Breast epithelium (tissue), 4 donors: ENCODE results near the gene TMEM214. TPM values are rescaled to one million over a fixed set of nuclear protein-coding genes. Genes with fewer than 3 reads are reported as not detected.

Experiments used
- DNase-seq, 2 donors: peaks; one replicate each; pipeline ENCODE4 v3.0.0-alpha.2; 2019; ENCODE audit warnings: low spot score in 2 of 2
- H3K27ac ChIP-seq, 2 donors: fragments of 200-600 bp; sonication (generic) in 1 of 2; one replicate each; pipeline ENCODE4 v1.5.1; 2016 to 2019; ENCODE audit warnings: mild to moderate bottlenecking in 1 of 2
- H3K27me3 ChIP-seq, 2 donors: fragments of 200-600 bp; sonication (generic) in 1 of 2; one replicate each; pipeline versions ENCODE4 v1.5.1 to v1.6.0; 2017 to 2019; ENCODE audit warnings: control low read depth in 1 of 2, mild to moderate bottlenecking in 1 of 2
- H3K36me3 ChIP-seq: fragments of 200-600 bp; one replicate; pipeline ENCODE4 v1.5.1; 2019
- H3K4me1 ChIP-seq, 2 donors: fragments of 200-600 bp; sonication (generic); one replicate each; pipeline ENCODE4 v1.5.1; 2016 to 2019; ENCODE audit warnings: control low read depth in 1 of 2
- H3K4me3 ChIP-seq, 3 donors: fragments of 200-600 bp; sonication (generic); 1 replicate in 2 of 3; 2 replicates in 1 of 3; pipeline ENCODE4 v1.5.1; 2016 to 2019; ENCODE audit warnings: mild to moderate bottlenecking in 3 of 3, moderate library complexity in 2 of 3
- H3K9me3 ChIP-seq, 2 donors: fragments of 200-600 bp; sonication (generic) in 1 of 2; one replicate each; pipeline ENCODE4 v1.5.1; 2016 to 2019; ENCODE audit warnings: control low read depth in 1 of 2
- POLR2A ChIP-seq: fragments of 450-650 bp; IDR thresholded peaks from one replicate; pipeline ENCODE4 v1.6.1; 2016; ENCODE audit warnings: antibody characterized with exemption, mild to moderate bottlenecking, moderate library complexity
- POLR2AphosphoS5 ChIP-seq, 3 donors: sonication (generic); formaldehyde crosslinking; IDR thresholded peaks; one replicate each; pipeline ENCODE4 v1.6.1; 2017; ENCODE audit warnings: antibody characterized with exemption in 3 of 3
- intact Hi-C: fragments of 100-400 bp; cut with DNase I; formaldehyde crosslinking; loops from one replicate; pipeline ENCODE4 v1.15.1; 2023; ENCODE audit warnings: low total_unique reads
- total RNA-seq, 3 donors: library from RNA; depleted of rRNA; stranded (reverse); fragments of >200 nt; gene quantifications; one replicate each; pipeline ENCODE4 v1.1.0, GENCODE V29; 2016
- TF ChIP-seq, protein P1 (sequence below), 3 donors: fragments of 450-650 bp; IDR thresholded peaks; one replicate each; pipeline ENCODE4 v1.5.1; 2016 to 2017; ENCODE audit warnings: antibody characterized with exemption in 3 of 3, mild to moderate bottlenecking in 3 of 3, moderate library complexity in 3 of 3

TMEM214 gene
- total RNA-seq, 3 donors from 2014 or later, result 41.1 to 56.0 (median 47.3) TPM

DNA sequence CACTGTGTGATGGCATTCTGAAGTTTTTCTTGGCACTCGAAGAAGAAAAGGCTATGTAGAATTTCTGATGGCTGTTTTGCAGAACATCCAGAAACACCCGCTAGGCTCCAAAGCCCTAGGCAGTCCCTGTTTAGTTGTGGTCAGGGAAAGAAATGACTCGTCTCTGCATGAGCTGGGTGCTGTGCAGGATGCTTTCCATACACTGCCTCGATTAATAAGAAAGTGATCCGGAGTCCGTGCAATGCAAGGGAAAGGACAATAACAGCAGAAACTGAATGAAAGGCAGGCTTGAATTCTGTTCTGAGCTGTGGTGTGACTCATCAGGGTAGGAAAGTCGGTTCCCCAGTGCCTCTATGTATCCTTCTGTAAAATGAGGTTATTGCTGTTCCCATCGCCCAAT, 43.6 kb upstream of the TMEM214 start:
- no peak overlapping the region for H3K27ac ChIP-seq
- H3K9me3 ChIP-seq, result no peaks in the 10 kb centered on the region
- H3K4me1 ChIP-seq, result no peaks in the 10 kb centered on the region

DNA sequence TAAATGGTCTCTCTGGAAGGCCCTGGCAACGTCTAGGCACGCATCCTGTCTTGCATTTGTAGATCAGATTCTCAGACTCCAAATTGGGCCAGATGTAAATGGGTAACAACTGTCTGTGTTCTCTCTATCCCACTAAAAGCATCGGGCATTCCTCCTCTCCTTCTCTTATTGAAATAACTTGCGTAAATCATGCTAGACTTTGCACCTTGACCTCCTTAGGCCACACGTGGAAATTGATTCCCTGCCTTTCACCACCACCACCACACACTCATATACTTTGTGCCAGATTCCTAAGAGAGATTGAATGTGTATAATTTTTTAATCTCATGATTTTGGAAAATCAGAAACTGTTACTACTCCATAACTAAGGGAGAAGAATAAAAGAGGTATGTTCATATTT, 41.0 kb upstream of the TMEM214 start:
- Histone ChIP-seq H3K27ac (no peak overlapping the region), H3K27me3 (no peaks in the 10 kb centered on the region), H3K4me1 (no peaks in the 10 kb centered on the region), H3K4me3 (no peak overlapping the region), H3K9me3 (no peaks in the 10 kb centered on the region), H3K36me3 (no peaks in the 10 kb centered on the region)
- DNase-seq, result no peak
- TF ChIP-seq POLR2A (no peak), POLR2AphosphoS5 (IDR thresholded peaks at IDR 0.05) (no peak)
- intact Hi-C loops, result no loop called here

More for the DNA sequence above, 43.6 kb upstream of the TMEM214 start:
- Histone ChIP-seq H3K27me3 (no peaks in the 10 kb centered on the region), H3K4me3 (no peak overlapping the region), H3K36me3 (no peaks in the 10 kb centered on the region)
- no peak for TF ChIP-seq POLR2A
- TF ChIP-seq, protein P1, sequence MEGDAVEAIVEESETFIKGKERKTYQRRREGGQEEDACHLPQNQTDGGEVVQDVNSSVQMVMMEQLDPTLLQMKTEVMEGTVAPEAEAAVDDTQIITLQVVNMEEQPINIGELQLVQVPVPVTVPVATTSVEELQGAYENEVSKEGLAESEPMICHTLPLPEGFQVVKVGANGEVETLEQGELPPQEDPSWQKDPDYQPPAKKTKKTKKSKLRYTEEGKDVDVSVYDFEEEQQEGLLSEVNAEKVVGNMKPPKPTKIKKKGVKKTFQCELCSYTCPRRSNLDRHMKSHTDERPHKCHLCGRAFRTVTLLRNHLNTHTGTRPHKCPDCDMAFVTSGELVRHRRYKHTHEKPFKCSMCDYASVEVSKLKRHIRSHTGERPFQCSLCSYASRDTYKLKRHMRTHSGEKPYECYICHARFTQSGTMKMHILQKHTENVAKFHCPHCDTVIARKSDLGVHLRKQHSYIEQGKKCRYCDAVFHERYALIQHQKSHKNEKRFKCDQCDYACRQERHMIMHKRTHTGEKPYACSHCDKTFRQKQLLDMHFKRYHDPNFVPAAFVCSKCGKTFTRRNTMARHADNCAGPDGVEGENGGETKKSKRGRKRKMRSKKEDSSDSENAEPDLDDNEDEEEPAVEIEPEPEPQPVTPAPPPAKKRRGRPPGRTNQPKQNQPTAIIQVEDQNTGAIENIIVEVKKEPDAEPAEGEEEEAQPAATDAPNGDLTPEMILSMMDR (IDR thresholded peaks at IDR 0.05), result no peak
- TF ChIP-seq POLR2AphosphoS5 (IDR thresholded peaks at IDR 0.05), result no peak
- no peak for DNase-seq
- intact Hi-C loops, result no loop called here

DNA sequence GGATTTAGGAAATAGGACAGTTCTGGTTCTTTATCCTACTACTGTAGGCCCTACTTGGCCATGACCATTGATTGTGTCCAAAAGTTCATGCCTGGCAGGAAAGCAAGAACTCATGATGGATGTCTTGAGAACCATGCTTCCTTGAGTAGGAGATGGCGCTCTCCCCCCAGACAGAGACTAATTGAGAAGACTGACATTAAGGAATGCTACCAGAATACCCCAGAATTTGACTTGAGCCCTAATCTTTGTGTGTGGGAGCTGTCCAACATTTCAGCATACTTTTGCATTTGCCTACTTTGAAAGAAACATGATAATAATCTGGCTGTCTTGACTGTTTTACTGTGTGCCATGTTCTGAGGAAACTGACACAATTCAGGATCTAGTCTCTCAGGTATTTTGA, 39.0 kb upstream of the TMEM214 start:
- Histone ChIP-seq H3K4me3 (no peak overlapping the region), H3K36me3 (no peaks in the 10 kb centered on the region), H3K27me3 (no peaks in the 10 kb centered on the region), H3K27ac (no peak overlapping the region), H3K9me3 (no peaks in the 10 kb centered on the region), H3K4me1 (no peaks in the 10 kb centered on the region)
- intact Hi-C loops, result no loop called here
- TF ChIP-seq, protein P1 (IDR thresholded peaks at IDR 0.05), result no peak
- TF ChIP-seq POLR2A (no peak), POLR2AphosphoS5 (IDR thresholded peaks at IDR 0.05) (no peak)
- DNase-seq, result no peak

DNA sequence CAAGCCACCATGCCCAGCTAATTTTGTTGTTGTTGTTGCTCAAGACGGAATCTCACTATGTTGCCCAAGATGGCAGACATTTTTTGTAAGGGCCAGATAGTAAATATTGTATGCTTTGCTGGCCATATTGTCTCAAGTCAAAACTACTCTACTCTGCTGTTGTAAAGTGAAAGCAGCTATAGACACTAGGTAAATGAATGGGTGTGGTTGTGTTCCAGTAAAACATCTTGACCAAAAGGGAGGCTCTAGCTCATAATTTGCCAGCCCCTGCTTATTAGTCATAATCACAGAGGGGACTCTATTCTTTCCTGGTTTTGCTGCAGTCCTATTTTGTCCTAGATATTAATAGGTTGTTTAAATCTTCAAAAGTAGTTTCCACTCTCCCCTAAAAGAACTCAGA, 37.8 kb upstream of the TMEM214 start:
- Histone ChIP-seq H3K4me3 (no peak overlapping the region), H3K27ac (no peak overlapping the region), H3K36me3 (no peaks in the 10 kb centered on the region), H3K9me3 (no peaks in the 10 kb centered on the region), H3K4me1 (no peaks in the 10 kb centered on the region), H3K27me3 (no peaks in the 10 kb centered on the region)
- no peak for TF ChIP-seq POLR2AphosphoS5 (IDR thresholded peaks at IDR 0.05)
- TF ChIP-seq POLR2A, result no peak
- TF ChIP-seq, protein P1 (IDR thresholded peaks at IDR 0.05), result no peak
- intact Hi-C loops, result no loop called here
- no peak for DNase-seq

DNA sequence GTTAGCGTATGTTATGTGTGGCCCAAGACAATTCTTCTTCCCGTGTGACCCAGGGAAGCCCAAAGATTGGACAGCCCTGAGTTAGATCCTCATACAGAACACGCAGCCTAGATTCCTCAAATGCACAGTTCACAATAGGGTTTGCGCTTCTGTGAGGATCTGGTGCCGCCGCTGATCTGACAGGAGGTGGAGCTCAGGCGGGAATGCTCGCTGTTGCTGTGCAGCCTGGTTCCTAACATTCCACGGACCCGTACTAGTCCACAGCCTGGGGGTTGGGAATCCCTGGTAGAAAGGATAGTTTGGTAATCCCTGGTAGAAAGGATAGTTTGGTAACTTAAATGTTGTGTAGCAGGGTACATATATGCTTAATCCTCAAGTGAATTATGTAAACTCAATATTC, 35.4 kb upstream of the TMEM214 start:
- H3K27ac ChIP-seq, result no peak overlapping the region
- H3K27me3 ChIP-seq, result no peaks in the 10 kb centered on the region
- no peaks in the 10 kb centered on the region for H3K9me3 ChIP-seq
- H3K4me1 ChIP-seq, result no peaks in the 10 kb centered on the region
- TF ChIP-seq POLR2A (no peak), POLR2AphosphoS5 (IDR thresholded peaks at IDR 0.05) (no peak)
- TF ChIP-seq, protein P1 (IDR thresholded peaks at IDR 0.05), result no peak
- intact Hi-C loops, result no loop called here
- H3K4me3 ChIP-seq, result no peak overlapping the region
- no peaks in the 10 kb centered on the region for H3K36me3 ChIP-seq
- no peak for DNase-seq

DNA sequence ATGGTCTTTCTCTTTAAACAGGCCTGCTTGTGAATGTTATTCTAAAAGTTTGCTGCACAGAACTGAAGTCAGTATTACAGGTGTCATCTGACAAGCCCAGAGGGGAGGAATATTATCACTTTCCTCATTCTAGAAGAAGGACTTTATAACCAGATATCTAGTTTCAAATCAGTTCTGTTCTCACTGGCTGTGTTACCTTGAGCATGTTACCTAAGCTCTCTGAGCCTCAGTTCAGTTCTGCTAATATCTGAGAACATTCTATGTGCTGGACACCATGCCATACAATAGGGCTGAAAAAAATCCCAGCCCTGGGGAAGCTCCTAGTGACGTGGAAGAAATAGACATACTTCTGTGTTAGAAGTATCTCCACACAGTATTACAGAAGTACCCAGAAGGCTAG, 34.4 kb upstream of the TMEM214 start:
- H3K4me3 ChIP-seq, result no peak overlapping the region
- TF ChIP-seq, protein P1 (IDR thresholded peaks at IDR 0.05), result no peak
- DNase-seq, result no peak
- intact Hi-C loops, result no loop called here
- no peaks in the 10 kb centered on the region for H3K4me1 ChIP-seq
- no peaks in the 10 kb centered on the region for H3K27me3 ChIP-seq
- H3K27ac ChIP-seq, result no peak overlapping the region
- H3K36me3 ChIP-seq, result no peaks in the 10 kb centered on the region
- H3K9me3 ChIP-seq, result no peaks in the 10 kb centered on the region
